OCI-LY1 (cell line): Measurements from ENCODE around the gene WDR93.
"Not testable (repeated sequence)": the region's sequence is repeated elsewhere in the genome, so short reads cannot be mapped to it uniquely, and the experiment has no call there.

ENCODE experiments used
- H2AFZ ChIP-seq: fragments of 200-600 bp; sonication (generic), shearing (Covaris generic); 2 replicates; pipeline ENCODE4 v1.6.0; 2014; ENCODE audit warnings: antibody characterized with exemption, mild to moderate bottlenecking, low read length
- H3F3A ChIP-seq: fragments of 200-600 bp; sonication (generic), shearing (Covaris generic); 2 replicates; pipeline ENCODE4 v1.6.0; 2014; ENCODE audit warnings: mild to moderate bottlenecking, antibody characterized with exemption, low read length, moderate library complexity; ENCODE audit not compliant: insufficient read depth
- H3K27ac ChIP-seq: fragments of 200-600 bp; sonication (generic); 2 replicates; pipeline ENCODE4 v1.5.1; 2014; ENCODE audit warnings: low read length, mixed run types, mild to moderate bottlenecking, low read depth; ENCODE audit not compliant: poor library complexity, severe bottlenecking
- H3K27me3 ChIP-seq: fragments of 200-600 bp; sonication (generic); 2 replicates; pipeline ENCODE4 v1.6.0; 2014; ENCODE audit warnings: antibody characterized with exemption, mild to moderate bottlenecking, low read length, moderate library complexity; ENCODE audit not compliant: insufficient read depth
- H3K36me3 ChIP-seq: fragments of 200-600 bp; sonication (generic); 2 replicates; pipeline ENCODE4 v1.6.1; 2014; ENCODE audit warnings: mild to moderate bottlenecking, antibody characterized with exemption, low read length, moderate library complexity, mixed read lengths; ENCODE audit not compliant: insufficient read depth
- H3K4me1 ChIP-seq: fragments of 200-600 bp; sonication (generic); 2 replicates; pipeline ENCODE4 v1.5.1; 2014; ENCODE audit warnings: mild to moderate bottlenecking, low read length, moderate library complexity; ENCODE audit not compliant: insufficient read depth, severe bottlenecking
- H3K4me2 ChIP-seq: fragments of 200-600 bp; sonication (generic), shearing (Covaris generic); 2 replicates; pipeline ENCODE4 v1.6.1; 2014; ENCODE audit warnings: low read length
- H3K4me3 ChIP-seq: fragments of 200-600 bp; sonication (generic); 2 replicates; pipeline ENCODE4 v1.5.1; 2014; ENCODE audit warnings: low read length, low read depth, mild to moderate bottlenecking, mixed read lengths; ENCODE audit not compliant: poor library complexity, severe bottlenecking
- H3K79me2 ChIP-seq: fragments of 200-600 bp; shearing (Covaris generic); 2 replicates; pipeline ENCODE4 v1.6.1; 2016; ENCODE audit warnings: mixed run types, low read length, mixed read lengths; ENCODE audit not compliant: insufficient read depth
- H3K9ac ChIP-seq: fragments of 200-600 bp; sonication (generic), shearing (Covaris generic); 2 replicates; pipeline ENCODE4 v1.6.1; 2014; ENCODE audit warnings: mild to moderate bottlenecking, low read length, mixed read lengths
- H3K9me2 ChIP-seq: fragments of 200-600 bp; sonication (generic), shearing (Covaris generic); 2 replicates; pipeline ENCODE4 v1.6.1; 2014; ENCODE audit warnings: low read depth, mild to moderate bottlenecking, low read length, mixed read lengths
- H3K9me3 ChIP-seq: fragments of 200-600 bp; shearing (Covaris generic); 2 replicates; pipeline ENCODE4 v1.6.1; 2014; ENCODE audit warnings: low read length, mixed read lengths
- H4K20me1 ChIP-seq: fragments of 200-600 bp; sonication (generic), shearing (Covaris generic); 2 replicates; pipeline ENCODE4 v1.6.0; 2016; ENCODE audit warnings: mild to moderate bottlenecking, low read length; ENCODE audit not compliant: insufficient read depth
- EZH2 ChIP-seq: fragments of 200-600 bp; sonication (generic), shearing (Covaris generic); IDR thresholded peaks from 2 replicates; pipeline ENCODE4 v1.8.0; 2017; ENCODE audit warnings: borderline replicate concordance, mixed run types, mild to moderate bottlenecking, antibody characterized with exemption, low read length, moderate library complexity, mixed read lengths
- TF ChIP-seq, protein P1 (sequence below): fragments of 200-600 bp; sonication (generic), shearing (Covaris generic); IDR thresholded peaks from 2 replicates; pipeline ENCODE4 v1.5.1; 2017; ENCODE audit warnings: mild to moderate bottlenecking, antibody characterized with exemption, low read length, moderate library complexity, mixed read lengths

The WDR93 gene

DNA sequence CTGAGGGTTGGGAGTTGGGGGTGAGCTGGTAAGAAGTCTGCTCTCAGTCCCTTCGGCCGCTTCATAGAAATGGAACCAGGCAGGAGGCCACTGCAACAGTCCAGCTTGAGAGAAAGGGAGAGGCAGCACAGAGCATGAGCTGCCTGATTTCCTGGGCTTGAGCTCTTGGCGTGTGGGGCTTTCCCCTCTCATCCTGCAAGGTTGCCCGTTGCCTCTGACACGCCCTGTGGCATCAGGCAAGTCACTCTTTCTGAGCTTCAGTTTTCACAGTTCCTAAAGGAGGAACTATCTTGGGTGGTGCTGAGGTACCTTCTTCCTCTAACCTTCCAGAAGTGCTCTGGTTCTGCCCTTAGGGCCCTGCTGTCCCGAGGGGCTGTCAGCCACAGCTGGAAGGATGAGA, 90.4 kb downstream of the WDR93 start:
- H3F3A ChIP-seq, result no peaks in the 10 kb centered on the region
- no peaks in the 10 kb centered on the region for H3K79me2 ChIP-seq
- no peak overlapping the region for H2AFZ ChIP-seq
- H3K9me3 ChIP-seq, result no peaks in the 10 kb centered on the region
- TF ChIP-seq EZH2, result no peak
- TF ChIP-seq, protein P1, sequence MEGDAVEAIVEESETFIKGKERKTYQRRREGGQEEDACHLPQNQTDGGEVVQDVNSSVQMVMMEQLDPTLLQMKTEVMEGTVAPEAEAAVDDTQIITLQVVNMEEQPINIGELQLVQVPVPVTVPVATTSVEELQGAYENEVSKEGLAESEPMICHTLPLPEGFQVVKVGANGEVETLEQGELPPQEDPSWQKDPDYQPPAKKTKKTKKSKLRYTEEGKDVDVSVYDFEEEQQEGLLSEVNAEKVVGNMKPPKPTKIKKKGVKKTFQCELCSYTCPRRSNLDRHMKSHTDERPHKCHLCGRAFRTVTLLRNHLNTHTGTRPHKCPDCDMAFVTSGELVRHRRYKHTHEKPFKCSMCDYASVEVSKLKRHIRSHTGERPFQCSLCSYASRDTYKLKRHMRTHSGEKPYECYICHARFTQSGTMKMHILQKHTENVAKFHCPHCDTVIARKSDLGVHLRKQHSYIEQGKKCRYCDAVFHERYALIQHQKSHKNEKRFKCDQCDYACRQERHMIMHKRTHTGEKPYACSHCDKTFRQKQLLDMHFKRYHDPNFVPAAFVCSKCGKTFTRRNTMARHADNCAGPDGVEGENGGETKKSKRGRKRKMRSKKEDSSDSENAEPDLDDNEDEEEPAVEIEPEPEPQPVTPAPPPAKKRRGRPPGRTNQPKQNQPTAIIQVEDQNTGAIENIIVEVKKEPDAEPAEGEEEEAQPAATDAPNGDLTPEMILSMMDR, result no peak
- H4K20me1 ChIP-seq, result no peaks in the 10 kb centered on the region
- H3K9me2 ChIP-seq, result no peaks in the 10 kb centered on the region
- no peak overlapping the region for H3K4me2 ChIP-seq
- no peak overlapping the region for H3K4me3 ChIP-seq
- peaks cover 6% of the 10 kb centered on the region for H3K27me3 ChIP-seq
- no peak overlapping the region for H3K27ac ChIP-seq
- no peaks in the 10 kb centered on the region for H3K4me1 ChIP-seq
- H3K9ac ChIP-seq, result no peak overlapping the region
- H3K36me3 ChIP-seq, result no peaks in the 10 kb centered on the region

DNA sequence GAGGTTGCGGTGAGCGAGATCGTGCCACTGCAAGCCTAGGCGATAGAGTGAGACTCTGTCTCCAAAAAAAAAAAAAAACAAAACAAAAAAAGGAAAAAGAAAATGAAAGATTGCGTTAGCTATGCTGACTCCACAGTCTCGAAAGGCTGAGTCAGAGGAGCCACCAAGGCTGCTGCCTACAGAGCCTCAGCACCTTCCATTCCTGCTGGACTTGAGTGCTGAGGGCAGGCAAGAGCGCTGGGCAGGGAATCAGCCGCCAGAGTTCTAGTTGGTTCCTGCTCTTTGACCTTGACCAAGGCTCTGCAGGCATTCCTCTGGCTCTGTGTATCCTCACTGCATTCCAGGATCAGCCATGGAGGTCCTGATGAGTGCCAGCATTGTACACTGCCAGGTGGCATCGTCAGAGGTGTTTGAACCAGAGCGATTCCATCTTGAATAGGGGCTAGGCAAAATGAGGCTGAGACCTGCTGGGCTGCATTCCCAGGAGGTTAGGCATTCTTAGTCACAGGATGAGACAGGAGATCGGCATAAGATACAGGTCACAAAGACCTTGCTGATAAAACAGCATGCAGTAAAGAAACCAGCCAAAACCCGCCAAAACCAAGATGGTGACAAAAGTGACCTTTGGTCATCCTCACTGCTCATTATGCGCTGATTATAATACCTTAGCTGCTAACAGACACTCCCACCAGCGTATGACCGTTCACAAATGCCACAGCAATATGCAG, 91.4 kb downstream of the WDR93 start:
- H3K27me3 ChIP-seq, result peaks cover 6% of the 10 kb centered on the region
- H3K9ac ChIP-seq, result no peak overlapping the region
- TF ChIP-seq, protein P1, result no peak
- no peak for TF ChIP-seq EZH2
- no peaks in the 10 kb centered on the region for H3K9me3 ChIP-seq
- no peak overlapping the region for H3K4me3 ChIP-seq
- no peaks in the 10 kb centered on the region for H3K9me2 ChIP-seq
- H2AFZ ChIP-seq, result no peak overlapping the region
- H3K79me2 ChIP-seq, result no peaks in the 10 kb centered on the region
- no peak overlapping the region for H3K27ac ChIP-seq
- no peaks in the 10 kb centered on the region for H3K4me1 ChIP-seq
- no peaks in the 10 kb centered on the region for H4K20me1 ChIP-seq
- H3K4me2 ChIP-seq, result no peak overlapping the region
- no peaks in the 10 kb centered on the region for H3F3A ChIP-seq
- no peaks in the 10 kb centered on the region for H3K36me3 ChIP-seq

DNA sequence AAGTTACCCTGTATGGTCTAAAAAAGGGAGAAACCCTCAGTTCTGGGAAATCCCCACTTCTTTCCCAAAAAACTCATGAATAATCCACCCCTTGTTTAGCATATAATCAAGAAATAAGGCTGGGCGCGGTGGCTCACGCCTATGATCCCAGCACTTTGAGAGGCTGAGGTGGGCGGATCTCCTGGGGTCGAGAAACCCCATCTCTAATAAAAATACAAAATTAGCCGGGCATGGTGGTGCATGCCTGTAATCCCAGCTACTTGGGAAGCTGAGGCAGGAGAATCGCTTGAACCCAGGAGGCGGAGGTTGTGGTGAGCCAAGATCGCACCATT, 92.0 kb downstream of the WDR93 start:
- not testable (repeated sequence) for H3K9me2 ChIP-seq, H3K27ac ChIP-seq, H3K9me3 ChIP-seq, H3K9ac ChIP-seq, H3K4me2 ChIP-seq, H3K4me1 ChIP-seq, H3F3A ChIP-seq, H4K20me1 ChIP-seq, H3K79me2 ChIP-seq, H3K27me3 ChIP-seq, H2AFZ ChIP-seq, H3K36me3 ChIP-seq, H3K4me3 ChIP-seq

DNA sequence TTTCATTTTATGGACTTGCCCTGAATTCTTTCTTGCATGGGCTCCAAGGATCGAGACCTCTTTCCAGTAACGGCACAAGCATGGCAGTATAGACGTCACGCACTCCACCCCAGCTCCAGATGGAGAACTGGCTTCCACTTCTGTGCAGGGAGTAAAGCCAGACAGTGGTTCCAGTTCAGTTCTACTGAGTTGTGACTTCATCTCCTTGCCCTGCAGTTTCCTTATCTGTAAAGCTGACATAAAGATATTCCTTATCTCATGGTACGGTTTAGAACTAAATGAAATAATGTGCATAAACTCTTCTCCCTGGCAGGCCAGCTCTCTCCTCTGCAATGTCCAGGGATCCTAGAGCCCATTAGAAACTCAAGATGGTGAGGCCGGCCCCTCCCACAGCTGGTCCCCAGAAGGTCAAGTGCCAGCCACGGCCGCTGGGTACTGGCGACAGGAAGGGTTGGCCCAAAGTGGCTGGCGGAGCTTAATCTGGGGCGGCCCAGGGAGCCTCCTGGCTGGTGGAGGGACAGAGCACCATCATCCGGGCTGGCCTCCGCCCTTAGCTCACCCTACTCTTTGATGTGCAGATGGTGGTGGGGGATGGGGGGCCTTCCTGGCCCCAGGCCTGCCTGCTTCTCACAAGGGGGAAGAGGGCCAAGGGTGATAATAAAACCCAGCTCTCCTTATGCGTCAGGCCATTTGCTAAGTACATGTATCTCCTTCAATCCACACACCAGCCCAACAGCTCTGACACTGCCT, 92.7 kb downstream of the WDR93 start:
- no peak overlapping the region for H3K4me2 ChIP-seq
- H3K27ac ChIP-seq, result no peak overlapping the region
- peaks cover 6% of the 10 kb centered on the region for H3K27me3 ChIP-seq
- H3K4me1 ChIP-seq, result no peaks in the 10 kb centered on the region
- no peak overlapping the region for H2AFZ ChIP-seq
- H3K9ac ChIP-seq, result no peak overlapping the region
- H4K20me1 ChIP-seq, result no peaks in the 10 kb centered on the region
- H3K9me2 ChIP-seq, result no peaks in the 10 kb centered on the region
- no peaks in the 10 kb centered on the region; the same call in 1 of the 2 replicates for H3K36me3 ChIP-seq
- TF ChIP-seq, protein P1, result no peak
- no peak for TF ChIP-seq EZH2
- H3K4me3 ChIP-seq, result no peak overlapping the region
- H3K9me3 ChIP-seq, result peaks cover 9% of the 10 kb centered on the region
- H3K79me2 ChIP-seq, result no peaks in the 10 kb centered on the region
- H3F3A ChIP-seq, result no peaks in the 10 kb centered on the region
